ENCODE results near the gene DYRK1B. TPM values are rescaled to one million over a fixed set of nuclear protein-coding genes. Genes with fewer than 3 reads are reported as not detected.
"Not testable (repeated sequence)": the region's sequence is repeated elsewhere in the genome, so short reads cannot be mapped to it uniquely, and the experiment has no call there.

DYRK1B gene
- total and polyA plus RNA-seq, 12 donors: 7.8 to 66.6 (median 25.5) TPM

- Histone ChIP-seq H3K36me3 (replicated peaks in 1 of 2) (no peaks in the 10 kb centered on the region), H3K9me3 (replicated peaks in 1 of 3) (no peaks in the 10 kb centered on the region), H3K4me1 (replicated peaks in 1 of 2) (no peaks in the 10 kb centered on the region), H3K27me3 (no peaks in the 10 kb centered on the region), H3K4me3 (no peak overlapping the region), H3K27ac (no peak overlapping the region)
- no peak for TF ChIP-seq POLR2A (IDR thresholded peaks at IDR 0.05)
- TF ChIP-seq, protein P1, sequence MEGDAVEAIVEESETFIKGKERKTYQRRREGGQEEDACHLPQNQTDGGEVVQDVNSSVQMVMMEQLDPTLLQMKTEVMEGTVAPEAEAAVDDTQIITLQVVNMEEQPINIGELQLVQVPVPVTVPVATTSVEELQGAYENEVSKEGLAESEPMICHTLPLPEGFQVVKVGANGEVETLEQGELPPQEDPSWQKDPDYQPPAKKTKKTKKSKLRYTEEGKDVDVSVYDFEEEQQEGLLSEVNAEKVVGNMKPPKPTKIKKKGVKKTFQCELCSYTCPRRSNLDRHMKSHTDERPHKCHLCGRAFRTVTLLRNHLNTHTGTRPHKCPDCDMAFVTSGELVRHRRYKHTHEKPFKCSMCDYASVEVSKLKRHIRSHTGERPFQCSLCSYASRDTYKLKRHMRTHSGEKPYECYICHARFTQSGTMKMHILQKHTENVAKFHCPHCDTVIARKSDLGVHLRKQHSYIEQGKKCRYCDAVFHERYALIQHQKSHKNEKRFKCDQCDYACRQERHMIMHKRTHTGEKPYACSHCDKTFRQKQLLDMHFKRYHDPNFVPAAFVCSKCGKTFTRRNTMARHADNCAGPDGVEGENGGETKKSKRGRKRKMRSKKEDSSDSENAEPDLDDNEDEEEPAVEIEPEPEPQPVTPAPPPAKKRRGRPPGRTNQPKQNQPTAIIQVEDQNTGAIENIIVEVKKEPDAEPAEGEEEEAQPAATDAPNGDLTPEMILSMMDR (IDR thresholded peaks at IDR 0.05): no peak
- DNase-seq: no peak
- intact Hi-C loops (cut with DNase I): no loop called here
- WGBS, 4 donors: 84 to 100% (median 95%) methylated on average over 1 of the region's 1 CpG
Observed at GRCh38 chr19:39878398-39878797, 44.4 kb upstream of the DYRK1B start.

GRCh38 chr19:39877982-39878381 is 44.0 kb upstream of the DYRK1B start:
- H3K27ac ChIP-seq; H3K36me3 ChIP-seq (replicated peaks in 1 of 2); H3K4me3 ChIP-seq; H3K9me3 ChIP-seq (replicated peaks in 1 of 3); H3K27me3 ChIP-seq; H3K4me1 ChIP-seq (replicated peaks in 1 of 2); intact Hi-C loops (cut with DNase I); DNase-seq: not testable (repeated sequence)
- 86 to 96% (median 92%) methylated on average over 11 to 17 of the region's 17 CpGs for WGBS, 4 donors

- H3K9me3 ChIP-seq (replicated peaks in 1 of 3); DNase-seq: not testable (repeated sequence)
- WGBS, 4 donors: 71 to 87% (median 78%) methylated on average over 1 to 14 of the region's 14 CpGs
Observed at GRCh38 chr19:39877488-39877887, 43.5 kb upstream of the DYRK1B start.

DNA sequence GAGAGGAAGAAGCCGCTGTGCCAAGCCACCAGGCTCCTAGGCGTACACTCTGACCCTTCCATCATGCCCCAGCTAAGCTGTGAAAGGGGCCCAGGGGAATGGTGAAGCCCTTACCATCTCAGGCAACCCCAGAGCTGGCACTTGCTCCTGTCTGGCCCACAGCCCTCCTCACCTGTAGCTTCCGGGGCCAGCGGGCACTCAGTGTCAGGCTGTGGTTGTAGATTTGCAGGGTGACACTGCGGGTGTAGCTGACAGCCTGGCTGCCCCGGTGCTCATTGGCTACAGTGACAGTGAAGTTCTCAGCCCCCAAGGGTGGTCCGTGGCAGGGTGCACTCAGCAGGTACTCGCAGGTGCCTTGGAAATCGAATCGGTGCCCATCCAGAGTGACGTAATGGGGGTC is 42.5 kb upstream of the DYRK1B start:
- intact Hi-C loops (cut with DNase I); H3K9me3 ChIP-seq (replicated peaks in 1 of 3); H3K4me1 ChIP-seq (replicated peaks in 1 of 2); DNase-seq; H3K36me3 ChIP-seq (replicated peaks in 1 of 2); H3K4me3 ChIP-seq; H3K27ac ChIP-seq; H3K27me3 ChIP-seq: not testable (repeated sequence)
- 82 to 92% (median 91%) methylated on average over 2 of the region's 11 CpGs; no CpG with 5 or more reads in 1 of the 4 donors for WGBS, 4 donors

More at GRCh38 chr19:39877488-39877887, 43.5 kb upstream of the DYRK1B start:
- H3K4me3 ChIP-seq; H3K27ac ChIP-seq; H3K36me3 ChIP-seq (replicated peaks in 1 of 2); intact Hi-C loops (cut with DNase I); H3K27me3 ChIP-seq; H3K4me1 ChIP-seq (replicated peaks in 1 of 2): not testable (repeated sequence)

- intact Hi-C loops (cut with DNase I); H3K9me3 ChIP-seq (replicated peaks in 1 of 3); H3K36me3 ChIP-seq (replicated peaks in 1 of 2); H3K4me3 ChIP-seq; H3K27ac ChIP-seq; H3K4me1 ChIP-seq (replicated peaks in 1 of 2); H3K27me3 ChIP-seq: not testable (repeated sequence)
- DNase-seq: peak; percentile 33 to 68 (median 62)
- WGBS, 4 donors: 31 to 60% (median 43%) methylated on average over 1 to 43 of the region's 43 CpGs
Observed at GRCh38 chr19:39875401-39875864, 41.5 kb upstream of the DYRK1B start.

GRCh38 chr19:39874404-39874803 is 40.4 kb upstream of the DYRK1B start:
- Histone ChIP-seq H3K9me3 (replicated peaks in 1 of 3) (no peaks in the 10 kb centered on the region), H3K4me1 (replicated peaks in 1 of 2) (no peaks in the 10 kb centered on the region), H3K27me3 (no peaks in the 10 kb centered on the region), H3K36me3 (replicated peaks in 1 of 2) (no peaks in the 10 kb centered on the region), H3K27ac (no peak overlapping the region), H3K4me3 (no peak overlapping the region)
- 80 to 100% (median 91%) methylated on average over 1 of the region's 1 CpG for WGBS, 4 donors
- no peak for DNase-seq
- TF ChIP-seq, protein P1 (IDR thresholded peaks at IDR 0.05): no peak
- TF ChIP-seq POLR2A (IDR thresholded peaks at IDR 0.05): no peak
- intact Hi-C loops (cut with DNase I): no loop called here

Data from adrenal gland (tissue), 12 donors.